ENCODE results near the gene NUP43. TPM values are rescaled to one million over a fixed set of nuclear protein-coding genes. Genes with fewer than 3 reads are reported as not detected.
A peak's percentile ranks its signal among the peaks of the same experiment; 100 is the strongest.

The NUP43 gene, protein sequence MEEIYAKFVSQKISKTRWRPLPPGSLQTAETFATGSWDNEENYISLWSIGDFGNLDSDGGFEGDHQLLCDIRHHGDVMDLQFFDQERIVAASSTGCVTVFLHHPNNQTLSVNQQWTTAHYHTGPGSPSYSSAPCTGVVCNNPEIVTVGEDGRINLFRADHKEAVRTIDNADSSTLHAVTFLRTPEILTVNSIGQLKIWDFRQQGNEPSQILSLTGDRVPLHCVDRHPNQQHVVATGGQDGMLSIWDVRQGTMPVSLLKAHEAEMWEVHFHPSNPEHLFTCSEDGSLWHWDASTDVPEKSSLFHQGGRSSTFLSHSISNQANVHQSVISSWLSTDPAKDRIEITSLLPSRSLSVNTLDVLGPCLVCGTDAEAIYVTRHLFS
- 79.1 to 84.5 TPM (median 83.5 TPM) in 3 replicates for total RNA-seq (2021)
- Bru-seq, nascent RNA = percentile 90 among the genes with signal in this experiment
- long read RNA-seq, experiment 1, transcript NUP43-201 (8 exons, 3,874 nt) = major isoform, 144 of 212 reads
- long read RNA-seq, experiment 1, partial matches to known transcripts = 16 of 212 reads
- long read RNA-seq, experiment 1, other reads (novel, unspliced or antisense) = 52 of 212 reads
- long read RNA-seq, experiment 2, transcript NUP43-201 (8 exons, 3,874 nt) = major isoform, 5 of 52 reads
- long read RNA-seq, experiment 2, partial matches to known transcripts = 0 of 52 reads
- long read RNA-seq, experiment 2, other reads (novel, unspliced or antisense) = 47 of 52 reads
- long read RNA-seq, experiment 3, transcript NUP43-201 (8 exons, 3,874 nt) = major isoform, 7 of 15 reads
- long read RNA-seq, experiment 3, partial matches to known transcripts = 0 of 15 reads
- long read RNA-seq, experiment 3, other reads (novel, unspliced or antisense) = 8 of 15 reads

DNA sequence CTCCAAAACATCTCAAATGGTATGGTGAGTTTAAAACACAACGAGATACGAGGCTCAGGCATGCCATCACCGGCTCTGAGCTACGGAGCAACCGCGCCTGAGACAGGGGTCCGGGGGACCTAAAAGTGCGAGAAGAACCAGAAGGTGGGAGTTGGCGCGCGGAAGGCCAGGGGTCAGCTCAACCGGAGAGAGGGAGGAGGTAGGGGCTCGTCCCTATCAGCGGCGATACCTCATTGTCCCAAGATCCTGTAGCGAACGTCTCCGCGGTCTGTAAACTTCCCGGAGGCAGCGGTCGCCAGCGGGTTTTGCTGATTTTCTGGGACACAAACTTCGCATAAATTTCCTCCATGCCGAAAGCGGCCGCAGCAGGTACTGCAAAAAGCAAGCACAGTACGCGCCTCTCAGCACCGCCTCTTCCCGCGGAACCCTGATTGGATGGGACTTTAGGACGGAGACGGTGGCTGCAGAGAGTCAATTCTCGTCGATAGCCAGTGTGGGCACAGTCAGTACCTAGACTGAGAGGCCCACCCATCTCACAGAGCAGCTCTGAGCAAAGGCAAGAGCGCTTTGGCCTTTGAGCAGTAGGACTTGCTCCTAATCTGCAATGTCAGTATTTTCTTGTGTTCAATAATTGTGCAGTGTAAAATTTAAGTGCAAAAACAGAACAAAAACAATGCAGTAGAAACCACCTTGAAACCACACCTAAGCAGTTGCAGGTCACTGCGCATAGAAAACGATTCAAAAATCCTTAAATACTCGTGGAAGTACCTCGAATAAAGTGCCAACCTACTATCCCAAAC lies at the start of gene NUP43:
Gene NUP43 (minus strand): TSS at position 383 of the 800 bp plus-strand sequence. CDS start 34 bp downstream, at position 349.
- Mint-ChIP-seq H3K27me3 (ENCODE audit: low read depth) (no peaks in the 10 kb centered on the region), H3K4me3 (peak within 1 kb of the TSS; percentile 99), H3K27ac (peak within 1 kb of the TSS; percentile 94), H3K36me3 (peaks cover 23% of the 10 kb centered on the region), H3K4me1 (peaks cover 21% of the 10 kb centered on the region), H3K9me3 (no peaks in the 10 kb centered on the region)
- DNase-seq (ENCODE audit: low spot score) (peak; percentile 93), ATAC-seq (peak; percentile 76)
- CTCF ChIA-PET = interaction anchor here (1.1 to 1.8 kb wide), 3 partner anchors 29 to 95 kb away, joined by 3 to 5 read pairs (median 4); partner anchors contain the start of gene LATS1
- POLR2A ChIA-PET = interaction anchor here (0.9 kb wide), 1 partner anchor 17 kb away, joined by 3 read pairs; no protein-coding TSS in a partner anchor
- TF ChIP-seq, protein P1, sequence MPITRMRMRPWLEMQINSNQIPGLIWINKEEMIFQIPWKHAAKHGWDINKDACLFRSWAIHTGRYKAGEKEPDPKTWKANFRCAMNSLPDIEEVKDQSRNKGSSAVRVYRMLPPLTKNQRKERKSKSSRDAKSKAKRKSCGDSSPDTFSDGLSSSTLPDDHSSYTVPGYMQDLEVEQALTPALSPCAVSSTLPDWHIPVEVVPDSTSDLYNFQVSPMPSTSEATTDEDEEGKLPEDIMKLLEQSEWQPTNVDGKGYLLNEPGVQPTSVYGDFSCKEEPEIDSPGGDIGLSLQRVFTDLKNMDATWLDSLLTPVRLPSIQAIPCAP (CRISPR knock-in tag; IDR thresholded peaks at IDR 0.05) = no peak
- TF ChIP-seq MYBL2 (CRISPR knock-in tag; IDR thresholded peaks at IDR 0.05) = no peak
- 0 out of 2 replicates have a peak, but pooled peaks have one; percentile 33 for TF ChIP-seq TEAD1 (CRISPR knock-in tag; IDR thresholded peaks at IDR 0.05)
- no peak for TF ChIP-seq ZNF671 (CRISPR knock-in tag; IDR thresholded peaks at IDR 0.05)
- TF ChIP-seq ELF4 (CRISPR knock-in tag; IDR thresholded peaks at IDR 0.05; ENCODE audit: low read depth) = no peak
- TF ChIP-seq, protein P2, sequence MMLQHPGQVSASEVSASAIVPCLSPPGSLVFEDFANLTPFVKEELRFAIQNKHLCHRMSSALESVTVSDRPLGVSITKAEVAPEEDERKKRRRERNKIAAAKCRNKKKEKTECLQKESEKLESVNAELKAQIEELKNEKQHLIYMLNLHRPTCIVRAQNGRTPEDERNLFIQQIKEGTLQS (CRISPR knock-in tag; conservative IDR thresholded peaks at IDR 0.05) = no peak
- TF ChIP-seq, protein P3, sequence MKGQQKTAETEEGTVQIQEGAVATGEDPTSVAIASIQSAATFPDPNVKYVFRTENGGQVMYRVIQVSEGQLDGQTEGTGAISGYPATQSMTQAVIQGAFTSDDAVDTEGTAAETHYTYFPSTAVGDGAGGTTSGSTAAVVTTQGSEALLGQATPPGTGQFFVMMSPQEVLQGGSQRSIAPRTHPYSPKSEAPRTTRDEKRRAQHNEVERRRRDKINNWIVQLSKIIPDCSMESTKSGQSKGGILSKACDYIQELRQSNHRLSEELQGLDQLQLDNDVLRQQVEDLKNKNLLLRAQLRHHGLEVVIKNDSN (CRISPR knock-in tag; IDR thresholded peaks at IDR 0.05) = no peak
- TF ChIP-seq, protein P4, sequence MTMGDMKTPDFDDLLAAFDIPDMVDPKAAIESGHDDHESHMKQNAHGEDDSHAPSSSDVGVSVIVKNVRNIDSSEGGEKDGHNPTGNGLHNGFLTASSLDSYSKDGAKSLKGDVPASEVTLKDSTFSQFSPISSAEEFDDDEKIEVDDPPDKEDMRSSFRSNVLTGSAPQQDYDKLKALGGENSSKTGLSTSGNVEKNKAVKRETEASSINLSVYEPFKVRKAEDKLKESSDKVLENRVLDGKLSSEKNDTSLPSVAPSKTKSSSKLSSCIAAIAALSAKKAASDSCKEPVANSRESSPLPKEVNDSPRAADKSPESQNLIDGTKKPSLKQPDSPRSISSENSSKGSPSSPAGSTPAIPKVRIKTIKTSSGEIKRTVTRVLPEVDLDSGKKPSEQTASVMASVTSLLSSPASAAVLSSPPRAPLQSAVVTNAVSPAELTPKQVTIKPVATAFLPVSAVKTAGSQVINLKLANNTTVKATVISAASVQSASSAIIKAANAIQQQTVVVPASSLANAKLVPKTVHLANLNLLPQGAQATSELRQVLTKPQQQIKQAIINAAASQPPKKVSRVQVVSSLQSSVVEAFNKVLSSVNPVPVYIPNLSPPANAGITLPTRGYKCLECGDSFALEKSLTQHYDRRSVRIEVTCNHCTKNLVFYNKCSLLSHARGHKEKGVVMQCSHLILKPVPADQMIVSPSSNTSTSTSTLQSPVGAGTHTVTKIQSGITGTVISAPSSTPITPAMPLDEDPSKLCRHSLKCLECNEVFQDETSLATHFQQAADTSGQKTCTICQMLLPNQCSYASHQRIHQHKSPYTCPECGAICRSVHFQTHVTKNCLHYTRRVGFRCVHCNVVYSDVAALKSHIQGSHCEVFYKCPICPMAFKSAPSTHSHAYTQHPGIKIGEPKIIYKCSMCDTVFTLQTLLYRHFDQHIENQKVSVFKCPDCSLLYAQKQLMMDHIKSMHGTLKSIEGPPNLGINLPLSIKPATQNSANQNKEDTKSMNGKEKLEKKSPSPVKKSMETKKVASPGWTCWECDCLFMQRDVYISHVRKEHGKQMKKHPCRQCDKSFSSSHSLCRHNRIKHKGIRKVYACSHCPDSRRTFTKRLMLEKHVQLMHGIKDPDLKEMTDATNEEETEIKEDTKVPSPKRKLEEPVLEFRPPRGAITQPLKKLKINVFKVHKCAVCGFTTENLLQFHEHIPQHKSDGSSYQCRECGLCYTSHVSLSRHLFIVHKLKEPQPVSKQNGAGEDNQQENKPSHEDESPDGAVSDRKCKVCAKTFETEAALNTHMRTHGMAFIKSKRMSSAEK (CRISPR knock-in tag; IDR thresholded peaks at IDR 0.05; ENCODE audit: borderline replicate concordance) = no peak
- TF ChIP-seq GTF2I (CRISPR knock-in tag; conservative IDR thresholded peaks at IDR 0.05) = no peak
- no peak for TF ChIP-seq IRF2 (CRISPR knock-in tag; IDR thresholded peaks at IDR 0.05; ENCODE audit: borderline replicate concordance, low read depth)
- no peak for TF ChIP-seq ZBTB21 (CRISPR knock-in tag; IDR thresholded peaks at IDR 0.05; ENCODE audit: borderline replicate concordance)
- no peak for TF ChIP-seq ZNF263 (CRISPR knock-in tag; IDR thresholded peaks at IDR 0.05; ENCODE audit: low read depth)
- TF ChIP-seq FOXP1 (CRISPR knock-in tag; IDR thresholded peaks at IDR 0.05; ENCODE audit: borderline replicate concordance) = peak; percentile 64; the same call in 1 of the 2 replicates
- TF ChIP-seq, protein P5, sequence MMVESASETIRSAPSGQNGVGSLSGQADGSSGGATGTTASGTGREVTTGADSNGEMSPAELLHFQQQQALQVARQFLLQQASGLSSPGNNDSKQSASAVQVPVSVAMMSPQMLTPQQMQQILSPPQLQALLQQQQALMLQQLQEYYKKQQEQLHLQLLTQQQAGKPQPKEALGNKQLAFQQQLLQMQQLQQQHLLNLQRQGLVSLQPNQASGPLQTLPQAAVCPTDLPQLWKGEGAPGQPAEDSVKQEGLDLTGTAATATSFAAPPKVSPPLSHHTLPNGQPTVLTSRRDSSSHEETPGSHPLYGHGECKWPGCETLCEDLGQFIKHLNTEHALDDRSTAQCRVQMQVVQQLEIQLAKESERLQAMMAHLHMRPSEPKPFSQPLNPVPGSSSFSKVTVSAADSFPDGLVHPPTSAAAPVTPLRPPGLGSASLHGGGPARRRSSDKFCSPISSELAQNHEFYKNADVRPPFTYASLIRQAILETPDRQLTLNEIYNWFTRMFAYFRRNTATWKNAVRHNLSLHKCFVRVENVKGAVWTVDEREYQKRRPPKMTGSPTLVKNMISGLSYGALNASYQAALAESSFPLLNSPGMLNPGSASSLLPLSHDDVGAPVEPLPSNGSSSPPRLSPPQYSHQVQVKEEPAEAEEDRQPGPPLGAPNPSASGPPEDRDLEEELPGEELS (CRISPR knock-in tag; IDR thresholded peaks at IDR 0.05) = no peak
- TF ChIP-seq, protein P6, sequence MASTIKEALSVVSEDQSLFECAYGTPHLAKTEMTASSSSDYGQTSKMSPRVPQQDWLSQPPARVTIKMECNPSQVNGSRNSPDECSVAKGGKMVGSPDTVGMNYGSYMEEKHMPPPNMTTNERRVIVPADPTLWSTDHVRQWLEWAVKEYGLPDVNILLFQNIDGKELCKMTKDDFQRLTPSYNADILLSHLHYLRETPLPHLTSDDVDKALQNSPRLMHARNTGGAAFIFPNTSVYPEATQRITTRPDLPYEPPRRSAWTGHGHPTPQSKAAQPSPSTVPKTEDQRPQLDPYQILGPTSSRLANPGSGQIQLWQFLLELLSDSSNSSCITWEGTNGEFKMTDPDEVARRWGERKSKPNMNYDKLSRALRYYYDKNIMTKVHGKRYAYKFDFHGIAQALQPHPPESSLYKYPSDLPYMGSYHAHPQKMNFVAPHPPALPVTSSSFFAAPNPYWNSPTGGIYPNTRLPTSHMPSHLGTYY (CRISPR knock-in tag; IDR thresholded peaks at IDR 0.05) = no peak
- TF ChIP-seq, protein P7, sequence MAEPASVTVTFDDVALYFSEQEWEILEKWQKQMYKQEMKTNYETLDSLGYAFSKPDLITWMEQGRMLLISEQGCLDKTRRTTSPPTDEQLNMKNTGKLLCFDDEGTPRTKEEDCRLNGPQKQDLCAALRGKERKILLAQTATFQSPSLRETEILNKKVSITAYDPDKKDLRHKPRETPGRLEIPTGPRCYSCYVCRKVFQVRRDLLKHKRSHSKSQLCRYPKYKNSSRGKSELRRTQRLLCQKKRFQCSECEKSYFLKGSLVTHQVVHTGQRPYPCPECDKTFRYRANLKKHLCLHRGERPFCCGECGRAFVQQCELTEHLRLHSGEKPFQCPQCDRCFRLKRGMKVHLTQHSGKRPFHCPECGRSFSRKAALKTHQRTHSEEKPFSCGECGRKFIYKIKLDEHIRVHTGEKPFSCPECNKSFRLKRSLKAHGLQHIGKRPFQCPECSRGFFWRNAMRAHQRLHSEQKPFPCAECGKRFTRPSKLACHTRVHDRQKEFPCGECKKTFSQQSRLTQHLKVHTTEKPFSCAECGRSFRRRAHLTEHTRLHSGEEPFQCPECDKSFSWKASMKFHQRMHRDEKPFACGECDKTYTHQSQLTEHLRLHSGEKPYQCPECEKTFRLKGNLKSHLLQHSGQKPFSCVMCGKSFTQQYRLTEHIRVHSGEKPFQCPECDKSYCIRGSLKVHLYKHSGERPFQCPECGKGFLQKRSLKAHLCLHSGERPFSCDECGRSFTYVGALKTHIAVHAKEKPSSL (CRISPR knock-in tag; conservative IDR thresholded peaks at IDR 0.05) = no peak
- TF ChIP-seq GRHL2 (CRISPR knock-in tag; IDR thresholded peaks at IDR 0.05; ENCODE audit: insufficient replicate concordance, severe bottlenecking) = no peak
- no peak for TF ChIP-seq CBFB (CRISPR knock-in tag; IDR thresholded peaks at IDR 0.05; ENCODE audit: low read depth)
- TF ChIP-seq, protein P8, sequence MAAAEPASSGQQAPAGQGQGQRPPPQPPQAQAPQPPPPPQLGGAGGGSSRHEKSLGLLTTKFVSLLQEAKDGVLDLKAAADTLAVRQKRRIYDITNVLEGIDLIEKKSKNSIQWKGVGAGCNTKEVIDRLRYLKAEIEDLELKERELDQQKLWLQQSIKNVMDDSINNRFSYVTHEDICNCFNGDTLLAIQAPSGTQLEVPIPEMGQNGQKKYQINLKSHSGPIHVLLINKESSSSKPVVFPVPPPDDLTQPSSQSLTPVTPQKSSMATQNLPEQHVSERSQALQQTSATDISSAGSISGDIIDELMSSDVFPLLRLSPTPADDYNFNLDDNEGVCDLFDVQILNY (CRISPR knock-in tag; IDR thresholded peaks at IDR 0.05) = no peak; the same call in 1 of the 2 replicates
